Upper lobe of left lung (tissue), 6 donors: ENCODE results near the gene CHAD. TPM values are rescaled to one million over a fixed set of nuclear protein-coding genes. Genes with fewer than 3 reads are reported as not detected.

Source experiments
- ATAC-seq, 2 donors: fragments of 200-7000 bp; cut with Tn5 transposase; one replicate each; pipeline ENCODE4 v1.9.1; 2022; ENCODE audit warnings: mild to moderate bottlenecking in 2 of 2, moderate library complexity in 2 of 2; ENCODE audit not compliant: low FRiP score in 2 of 2
- DNase-seq, 2 donors: peaks; one replicate each; pipeline ENCODE4 v3.0.0-alpha.2; 2019 to 2020
- H3K27ac ChIP-seq, 4 donors: fragments of 200-600 bp; sonication (generic); one replicate each; pipeline ENCODE4 v1.5.1; 2016 to 2019
- H3K27me3 ChIP-seq, 4 donors: fragments of 200-600 bp; sonication (generic); one replicate each; pipeline ENCODE4 v1.5.1; 2017 to 2019
- H3K36me3 ChIP-seq, 4 donors: fragments of 200-600 bp; sonication (generic); one replicate each; pipeline ENCODE4 v1.5.1; 2016 to 2019
- H3K4me1 ChIP-seq, 4 donors: fragments of 200-600 bp; sonication (generic); one replicate each; pipeline ENCODE4 v1.5.1; 2018 to 2019
- H3K4me3 ChIP-seq, 4 donors: fragments of 200-600 bp; sonication (generic); one replicate each; pipeline ENCODE4 v1.5.1; 2017 to 2019; ENCODE audit warnings: mild to moderate bottlenecking in 2 of 4, moderate library complexity in 1 of 4
- H3K9me3 ChIP-seq, 4 donors: fragments of 200-600 bp; sonication (generic); one replicate each; pipeline ENCODE4 v1.5.1; 2018 to 2019
- CTCF ChIP-seq, 6 experiments: fragments of 450-650 bp in 4 of 6; fragments of 200-600 bp in 2 of 6; sonication (generic) in 2 of 6; IDR thresholded peaks; one replicate each; pipeline ENCODE4 v1.5.1; 2016 to 2019; ENCODE audit warnings: antibody characterized with exemption in 6 of 6
- EP300 ChIP-seq, 4 donors: sonication (generic); formaldehyde crosslinking; IDR thresholded peaks; one replicate each; pipeline ENCODE4 v1.5.1; 2017; ENCODE audit warnings: antibody characterized with exemption in 4 of 4, control low read depth in 2 of 4
- POLR2A ChIP-seq, 4 donors: fragments of 450-650 bp; IDR thresholded peaks; one replicate each; pipeline ENCODE4 v1.5.1; 2016 to 2017; ENCODE audit warnings: antibody characterized with exemption in 4 of 4, mild to moderate bottlenecking in 2 of 4
- POLR2AphosphoS5 ChIP-seq, 2 donors: sonication (generic); formaldehyde crosslinking; IDR thresholded peaks; one replicate each; pipeline ENCODE4 v1.5.1; 2017; ENCODE audit warnings: antibody characterized with exemption in 2 of 2
- WGBS, 2 donors: methylation state at CpG; one replicate each; pipeline ENCODE4 v1.1.5; 2017 to 2018; 5-methylcytosine and 5-hydroxymethylcytosine counted together
- total RNA-seq, 6 donors: library from RNA; depleted of rRNA in 4 of 6; stranded (reverse); fragments of >200 nt in 4 of 6; gene quantifications; one replicate each; pipeline versions ENCODE4 v1.1.0 to v1.2.1, GENCODE V29; 2016 to 2021
- donor health status: DM: no; HTN: no; CAD: no; lungs with moderate emphysema.
- donor health status: DM: no; HTN: yes; CAD: no; lungs with severe emphysema.

Gene CHAD
- total RNA-seq, 6 donors from 2014 or later = 0.13 to 0.30 (median 0.21) TPM; not detected in 2

GRCh38 chr17:50440838-50441829 is 27.5 kb downstream of the CHAD start:
- Histone ChIP-seq H3K27me3 (no peaks in the 10 kb centered on the region), H3K9me3 (no peaks in the 10 kb centered on the region)

GRCh38 chr17:50440172-50440837 is 28.4 kb downstream of the CHAD start:
- DNase-seq (peak in 1 of 2 donors; percentile 69), ATAC-seq (peak; percentile 32 to 84)
- no peaks in the 10 kb centered on the region for H3K27me3 ChIP-seq
- TF ChIP-seq EP300 (IDR thresholded peaks at IDR 0.05) = no peak
- TF ChIP-seq POLR2A (IDR thresholded peaks at IDR 0.05) = peak in 1 of 4 donors; percentile 22
- H3K4me1 ChIP-seq = peaks cover 14 to 42% (median 24%) of the 10 kb centered on the region in 4 donors
- WGBS, 2 donors = 70 to 76% methylated on average over 4 of the region's 4 CpGs
- peak overlapping the region; percentile 62 to 84 (median 76) for H3K27ac ChIP-seq
- no peak overlapping the region for H3K4me3 ChIP-seq
- no peaks in the 10 kb centered on the region for H3K9me3 ChIP-seq
- H3K36me3 ChIP-seq = peaks cover 0 to 5% (median 2%) of the 10 kb centered on the region in 4 donors

More at GRCh38 chr17:50440838-50441829, 27.5 kb downstream of the CHAD start:
- Histone ChIP-seq H3K4me1 (peaks cover 14 to 50% (median 27%) of the 10 kb centered on the region in 4 donors), H3K4me3 (no peak overlapping the region), H3K36me3 (peaks cover 0 to 5% (median 0%) of the 10 kb centered on the region in 4 donors), H3K27ac (peak overlapping the region; percentile 62 to 84 (median 76))
- WGBS, 2 donors = 82 to 89% methylated on average over 10 of the region's 10 CpGs
- TF ChIP-seq CTCF (IDR thresholded peaks at IDR 0.05) = no peak
- TF ChIP-seq POLR2A (IDR thresholded peaks at IDR 0.05) = no peak
- TF ChIP-seq POLR2AphosphoS5 (IDR thresholded peaks at IDR 0.05) = no peak
- TF ChIP-seq EP300 (IDR thresholded peaks at IDR 0.05) = no peak
- DNase-seq (no peak), ATAC-seq (no peak)

GRCh38 chr17:50439008-50439407 is 29.7 kb downstream of the CHAD start:
- WGBS, 2 donors = 73 to 84% methylated on average over 4 of the region's 4 CpGs
- Histone ChIP-seq H3K27ac (no peak overlapping the region), H3K36me3 (peaks cover 0 to 5% (median 3%) of the 10 kb centered on the region in 4 donors), H3K9me3 (no peaks in the 10 kb centered on the region), H3K4me1 (peaks cover 12 to 32% (median 23%) of the 10 kb centered on the region in 4 donors), H3K4me3 (no peak overlapping the region), H3K27me3 (no peaks in the 10 kb centered on the region)
- ATAC-seq (no peak), DNase-seq (no peak)
- no peak for TF ChIP-seq POLR2AphosphoS5 (IDR thresholded peaks at IDR 0.05)
- no peak for TF ChIP-seq EP300 (IDR thresholded peaks at IDR 0.05)
- no peak for TF ChIP-seq CTCF (IDR thresholded peaks at IDR 0.05)
- no peak for TF ChIP-seq POLR2A (IDR thresholded peaks at IDR 0.05)

- Histone ChIP-seq H3K27me3 (no peaks in the 10 kb centered on the region), H3K4me1 (peaks cover 5 to 22% (median 12%) of the 10 kb centered on the region in 4 donors), H3K4me3 (no peak overlapping the region), H3K27ac (no peak overlapping the region), H3K36me3 (peaks cover 0 to 5% (median 3%) of the 10 kb centered on the region in 4 donors), H3K9me3 (no peaks in the 10 kb centered on the region)
- 89 to 97% methylated on average over 4 of the region's 4 CpGs for WGBS, 2 donors
- DNase-seq (no peak), ATAC-seq (no peak)
- TF ChIP-seq EP300 (IDR thresholded peaks at IDR 0.05) (no peak), POLR2AphosphoS5 (IDR thresholded peaks at IDR 0.05) (no peak), CTCF (IDR thresholded peaks at IDR 0.05) (no peak), POLR2A (IDR thresholded peaks at IDR 0.05) (no peak)
These were observed 31.3 kb downstream of the CHAD start for GRCh38 chr17:50437409-50437808.
